GM21423 (cell line): ENCODE measurements around the gene SPG11.
"Not testable (repeated sequence)": the region's sequence is repeated elsewhere in the genome, so short reads cannot be mapped to it uniquely, and the experiment has no call there.

Source experiments
- ATAC-seq: cut with Tn5 transposase; IDR thresholded peaks from one replicate; pipeline ENCODE4 v1.9.1; 2021; ENCODE audit warnings: mild to moderate bottlenecking, moderate library complexity; ENCODE audit not compliant: unreplicated experiment

Gene SPG11

GRCh38 chr15:44636976-44637375, 26.5 kb downstream of the SPG11 start:
- no peak for ATAC-seq

- ATAC-seq: no peak
These were observed 29.9 kb downstream of the SPG11 start for GRCh38 chr15:44633603-44634002.

GRCh38 chr15:44625286-44625685, 38.2 kb downstream of the SPG11 start:
- not testable (repeated sequence) for ATAC-seq

- no peak for ATAC-seq
These were observed 40.3 kb downstream of the SPG11 start for GRCh38 chr15:44623178-44623577.

- ATAC-seq: no peak
These were observed 43.4 kb downstream of the SPG11 start for GRCh38 chr15:44620081-44620480.

GRCh38 chr15:44616974-44617373, 46.5 kb downstream of the SPG11 start:
- no peak for ATAC-seq

GRCh38 chr15:44606740-44607139, 56.7 kb downstream of the SPG11 start:
- no peak for ATAC-seq

GRCh38 chr15:44603126-44603525, 60.3 kb downstream of the SPG11 start:
- ATAC-seq: no peak

- ATAC-seq: no peak
These were observed 64.6 kb downstream of the SPG11 start for GRCh38 chr15:44598892-44599291.

GRCh38 chr15:44598066-44598465, 65.4 kb downstream of the SPG11 start:
- ATAC-seq: no peak

- ATAC-seq: no peak
These were observed 66.9 kb downstream of the SPG11 start for GRCh38 chr15:44596511-44597010.

GRCh38 chr15:44595656-44596510, 67.6 kb downstream of the SPG11 start:
- ATAC-seq: no peak

- no peak for ATAC-seq
These were observed 68.2 kb downstream of the SPG11 start for GRCh38 chr15:44595246-44595645.

- no peak for ATAC-seq
These were observed 70.3 kb downstream of the SPG11 start for GRCh38 chr15:44593042-44593736.

GRCh38 chr15:44591326-44591725, 72.1 kb downstream of the SPG11 start:
- no peak for ATAC-seq

GRCh38 chr15:44588541-44588940, 74.9 kb downstream of the SPG11 start:
- no peak for ATAC-seq

- ATAC-seq: no peak
These were observed 77.8 kb downstream of the SPG11 start for GRCh38 chr15:44585633-44586032.

GRCh38 chr15:44584162-44584749, 79.2 kb downstream of the SPG11 start:
- no peak for ATAC-seq

- no peak for ATAC-seq
These were observed 83.4 kb downstream of the SPG11 start for GRCh38 chr15:44580105-44580504.

- ATAC-seq: no peak
These were observed 88.7 kb downstream of the SPG11 start for GRCh38 chr15:44574734-44575133.

GRCh38 chr15:44573386-44573785, 90.1 kb downstream of the SPG11 start:
- ATAC-seq: no peak

GRCh38 chr15:44570361-44570760, 93.1 kb downstream of the SPG11 start:
- ATAC-seq: no peak
